ENCODE measurements around the gene MAP1B. TPM values are rescaled to one million over a fixed set of nuclear protein-coding genes. Genes with fewer than 3 reads are reported as not detected.

MAP1B gene
- total and polyA plus RNA-seq, 10 of the 15 experiments (the other 5 are each of a cell fraction or from before 2014, with no cell fraction given): 0.02 to 0.81 (median 0.06) TPM; not detected in 1

- Histone ChIP-seq H3K27me3 (replicated peaks in 1 of 2; ENCODE audit: control insufficient read depth in 2 of 2, insufficient read depth in 2 of 2, low read length in 1 of 2) (peaks cover 0 to 2% of the 10 kb centered on the region in 2 experiments; a peak in 2 of 4 replicates), H3K9ac (ENCODE audit: control insufficient read depth, insufficient read depth, low read length) (no peak overlapping the region), H3K4me3 (no peak overlapping the region), H4K20me1 (ENCODE audit: control insufficient read depth, insufficient read depth) (no peaks in the 10 kb centered on the region), H3K27ac (ENCODE audit: control insufficient read depth, insufficient read depth) (no peak overlapping the region), H3K4me1 (ENCODE audit: control insufficient read depth, insufficient read depth, low read length) (no peaks in the 10 kb centered on the region), H3K36me3 (ENCODE audit: control insufficient read depth in 2 of 2, insufficient read depth in 2 of 2, low read length in 1 of 2) (no peaks in the 10 kb centered on the region), H3K79me2 (ENCODE audit: control insufficient read depth, insufficient read depth, low read length) (no peaks in the 10 kb centered on the region), H3K9me3 (replicated peaks; ENCODE audit: control insufficient read depth, insufficient read depth, low read length) (no peaks in the 10 kb centered on the region), H2AFZ (ENCODE audit: control insufficient read depth, low read depth, low read length) (no peak overlapping the region), H3K4me2 (ENCODE audit: control insufficient read depth, insufficient read depth) (no peak overlapping the region)
- DNase-seq (ENCODE audit: low read depth, low spot score): no peak
- ChIA-PET RAD21 (ENCODE audit: unreplicated experiment) (no interaction called here), SMC1A (ENCODE audit: uncharacterized antibody, unreplicated experiment) (no interaction called here), CTCF (no interaction called here), POLR2A (no interaction called here)
- TF ChIP-seq MTA3 (IDR thresholded peaks at IDR 0.05; ENCODE audit: borderline replicate concordance, low read length) (no peak), CBFB (IDR thresholded peaks at IDR 0.05; ENCODE audit: low read depth) (no peak), HDGF (IDR thresholded peaks at IDR 0.05) (no peak), IKZF1 (conservative IDR thresholded peaks at IDR 0.05) (no peak), WRNIP1 (IDR thresholded peaks at IDR 0.05; ENCODE audit: borderline replicate concordance, low read depth, low read length) (no peak), SMC3 (IDR thresholded peaks at IDR 0.05; ENCODE audit: borderline replicate concordance, low read length) (no peak), MEF2B (IDR thresholded peaks at IDR 0.05; ENCODE audit: partially characterized antibody, poor library complexity, severe bottlenecking) (no peak), CTCF (IDR thresholded peaks at IDR 0.05 in 2 of 3, conservative IDR thresholded peaks at IDR 0.05 in 1 of 3; ENCODE audit: control insufficient read depth in 2 of 3, extremely low read depth in 1 of 3, insufficient read depth in 1 of 3, low read depth in 3 of 3, low read length in 3 of 3) (no peak), CEBPZ (IDR thresholded peaks at IDR 0.05; ENCODE audit: low read depth, low read length) (no peak)
- BruUV-seq (replicated peaks): no TSS peak
- no peak for FAIRE-seq
- WGBS (ENCODE audit: insufficient coverage, insufficient replicate concordance, low lambda C conversion rate, missing lambda C conversion rate): 19% methylated on average over 6 of the region's 6 CpGs
- in situ Hi-C loops (cut with MboI): no loop called here
- no peak for ATAC-seq
- intact Hi-C loops (cut with micrococcal nuclease; ENCODE audit: unreplicated experiment): no loop called here
These were observed 33.0 kb upstream of the MAP1B start for GRCh38 chr5:72074251-72074650.

All from GM12878 (cell line).